Measurements from ENCODE around the gene UEVLD. TPM values are rescaled to one million over a fixed set of nuclear protein-coding genes. Genes with fewer than 3 reads are reported as not detected.

Gene UEVLD
- total and polyA plus RNA-seq, 2 experiments from 2014 or later: 11.8 to 33.0 TPM

GRCh38 chr11:18495703-18496102, 92.8 kb downstream of the UEVLD start:
- Histone ChIP-seq H3K9me2 (replicated peaks; ENCODE audit: insufficient read depth) (no peaks in the 10 kb centered on the region), H4K20me1 (ENCODE audit: insufficient read depth, poor library complexity, severe bottlenecking) (no peaks in the 10 kb centered on the region), H3K4me2 (no peak overlapping the region), H3K9me3 (ENCODE audit: low read depth) (no peaks in the 10 kb centered on the region), H3K36me3 (replicated peaks; ENCODE audit: insufficient read depth, low read depth) (no peaks in the 10 kb centered on the region), H3K79me2 (no peaks in the 10 kb centered on the region), H3K27me3 (no peaks in the 10 kb centered on the region), H3K4me3 (no peak overlapping the region), H2AFZ (no peak overlapping the region), H3K4me1 (ENCODE audit: insufficient read depth) (peaks cover 12% of the 10 kb centered on the region), H3K27ac (no peak overlapping the region)
- no peak for DNase-seq (ENCODE audit: low spot score)
- 88% methylated on average over 4 of the region's 4 CpGs for WGBS (ENCODE audit: low lambda C conversion rate, missing lambda C conversion rate)
- TF ChIP-seq EZH2 (IDR thresholded peaks at IDR 0.05; ENCODE audit: borderline replicate concordance) (no peak), CTCF (IDR thresholded peaks at IDR 0.05; ENCODE audit: poor library complexity) (no peak), EZH2phosphoT487 (IDR thresholded peaks at IDR 0.05; ENCODE audit: low read depth, severe bottlenecking, unreplicated experiment) (no peak)

- Histone ChIP-seq H2AFZ (no peak overlapping the region), H4K20me1 (ENCODE audit: insufficient read depth, poor library complexity, severe bottlenecking) (no peaks in the 10 kb centered on the region), H3K27me3 (no peaks in the 10 kb centered on the region), H3K27ac (no peak overlapping the region), H3K4me2 (no peak overlapping the region), H3K4me3 (no peak overlapping the region), H3K36me3 (replicated peaks; ENCODE audit: insufficient read depth, low read depth) (no peaks in the 10 kb centered on the region), H3K4me1 (ENCODE audit: insufficient read depth) (peaks cover 16% of the 10 kb centered on the region), H3K79me2 (no peaks in the 10 kb centered on the region), H3K9me3 (ENCODE audit: low read depth) (no peaks in the 10 kb centered on the region), H3K9me2 (replicated peaks; ENCODE audit: insufficient read depth) (no peaks in the 10 kb centered on the region)
- no peak for DNase-seq (ENCODE audit: low spot score)
- TF ChIP-seq EZH2phosphoT487 (IDR thresholded peaks at IDR 0.05; ENCODE audit: low read depth, severe bottlenecking, unreplicated experiment) (no peak), EZH2 (IDR thresholded peaks at IDR 0.05; ENCODE audit: borderline replicate concordance) (no peak), CTCF (IDR thresholded peaks at IDR 0.05; ENCODE audit: poor library complexity) (no peak)
Observed at GRCh38 chr11:18495271-18495670, 93.3 kb downstream of the UEVLD start.

GRCh38 chr11:18493310-18493709, 95.2 kb downstream of the UEVLD start:
- TF ChIP-seq CTCF (IDR thresholded peaks at IDR 0.05; ENCODE audit: poor library complexity) (no peak), EZH2 (IDR thresholded peaks at IDR 0.05; ENCODE audit: borderline replicate concordance) (no peak), EZH2phosphoT487 (IDR thresholded peaks at IDR 0.05; ENCODE audit: low read depth, severe bottlenecking, unreplicated experiment) (no peak)
- no peak overlapping the region for H2AFZ ChIP-seq
- 68% methylated on average over 4 of the region's 4 CpGs for WGBS (ENCODE audit: low lambda C conversion rate, missing lambda C conversion rate)
- no peaks in the 10 kb centered on the region for H3K9me2 ChIP-seq (replicated peaks; ENCODE audit: insufficient read depth)
- no peaks in the 10 kb centered on the region for H3K79me2 ChIP-seq
- no peak for DNase-seq (ENCODE audit: low spot score)
- H3K27ac ChIP-seq: peak overlapping the region; percentile 41
- no peak overlapping the region for H3K4me3 ChIP-seq
- H3K36me3 ChIP-seq (replicated peaks; ENCODE audit: insufficient read depth, low read depth): no peaks in the 10 kb centered on the region
- H3K4me1 ChIP-seq (ENCODE audit: insufficient read depth): peaks cover 18% of the 10 kb centered on the region
- H3K9me3 ChIP-seq (ENCODE audit: low read depth): no peaks in the 10 kb centered on the region
- no peaks in the 10 kb centered on the region for H3K27me3 ChIP-seq
- H3K4me2 ChIP-seq: no peak overlapping the region
- no peaks in the 10 kb centered on the region for H4K20me1 ChIP-seq (ENCODE audit: insufficient read depth, poor library complexity, severe bottlenecking)

GRCh38 chr11:18492888-18493287, 95.6 kb downstream of the UEVLD start:
- peaks cover 18% of the 10 kb centered on the region for H3K4me1 ChIP-seq (ENCODE audit: insufficient read depth)
- H3K27ac ChIP-seq: peak overlapping the region; percentile 41
- H4K20me1 ChIP-seq (ENCODE audit: insufficient read depth, poor library complexity, severe bottlenecking): no peaks in the 10 kb centered on the region
- DNase-seq (ENCODE audit: low spot score): peak; percentile 13
- TF ChIP-seq EZH2phosphoT487 (IDR thresholded peaks at IDR 0.05; ENCODE audit: low read depth, severe bottlenecking, unreplicated experiment): no peak
- TF ChIP-seq EZH2 (IDR thresholded peaks at IDR 0.05; ENCODE audit: borderline replicate concordance): no peak
- TF ChIP-seq CTCF (IDR thresholded peaks at IDR 0.05; ENCODE audit: poor library complexity): no peak
- H3K27me3 ChIP-seq: no peaks in the 10 kb centered on the region
- H3K36me3 ChIP-seq (replicated peaks; ENCODE audit: insufficient read depth, low read depth): no peaks in the 10 kb centered on the region
- no peaks in the 10 kb centered on the region for H3K79me2 ChIP-seq
- H3K4me3 ChIP-seq: no peak overlapping the region
- no peaks in the 10 kb centered on the region for H3K9me2 ChIP-seq (replicated peaks; ENCODE audit: insufficient read depth)
- H3K4me2 ChIP-seq: no peak overlapping the region
- no peak overlapping the region for H2AFZ ChIP-seq
- no peaks in the 10 kb centered on the region for H3K9me3 ChIP-seq (ENCODE audit: low read depth)
